Motor neuron (in vitro differentiated cells): ENCODE data around the gene WNT7B. TPM values are rescaled to one million over a fixed set of nuclear protein-coding genes. Genes with fewer than 3 reads are reported as not detected.

ENCODE experiments used
- ATAC-seq, 8 experiments: fragments of 200-7000 bp; cut with Tn5 transposase; replicated peaks in 6 of 8; 2 replicates each; pipeline ENCODE4 v1.8.0; 2021; ENCODE audit warnings: mild to moderate bottlenecking in 8 of 8, moderate library complexity in 8 of 8
- H3K27ac ChIP-seq, 2 donors: fragments of 250-450 bp; sonication (Bioruptor Pico); 2 replicates each; pipeline ENCODE4 v1.9.0; 2021; ENCODE audit warnings: antibody characterized with exemption in 2 of 2, mild to moderate bottlenecking in 2 of 2, moderate library complexity in 1 of 2
- H3K4me1 ChIP-seq, 2 donors: fragments of 250-450 bp; sonication (Bioruptor Pico); replicated peaks in 1 of 2; 2 replicates each; pipeline ENCODE4 v1.6.1; 2021; ENCODE audit warnings: antibody characterized with exemption in 2 of 2, mild to moderate bottlenecking in 2 of 2, moderate library complexity in 1 of 2
- H3K4me3 ChIP-seq, 5 donors: fragments of 250-450 bp; sonication (Bioruptor Pico); 2 replicates each; pipeline ENCODE4 v1.9.0; 2021; ENCODE audit warnings: antibody characterized with exemption in 5 of 5, mild to moderate bottlenecking in 5 of 5, moderate library complexity in 4 of 5
- WGBS, 10 experiments: fragments of 450-650 bp; shearing (Covaris generic); methylation state at CpG; one replicate each; pipeline ENCODE4 v1.0.0; 2022; 5-methylcytosine and 5-hydroxymethylcytosine counted together
- in situ Hi-C, 9 experiments: fragments of 400-800 bp; cut with MboI; loops; one replicate each; pipeline ENCODE4 v1.15.0; 2021; ENCODE audit warnings: low sequenced_read_pairs in 9 of 9, low pct_unique_long_range_greater_than_20kb in 2 of 9; ENCODE audit not compliant: unreplicated experiment in 9 of 9
- total RNA-seq, 8 experiments: library from RNA; unstranded; fragments of 300-600 nt; gene quantifications; 2 replicates each; pipeline versions ENCODE4 v1.2.3 to v1.2.4, GENCODE V29; 2022

The WNT7B gene
- total RNA-seq, 8 experiments from 2014 or later, result 0.14 to 1.2 (median 0.32) TPM

GRCh38 chr22:46012881-46013281 lies 35.9 kb upstream of the WNT7B start:
- ATAC-seq, result no peak
- H3K4me3 ChIP-seq, result no peak overlapping the region
- 67% methylated on average over 5 of the region's 11 CpGs; no CpG with 5 or more reads in 9 of the 10 experiments for WGBS, 10 experiments
- no peak overlapping the region for H3K27ac ChIP-seq
- in situ Hi-C loops, result loop anchor here in 7 of 9 experiments (10.0 to 25.0 kb wide), 3 partner anchors 99 to 299 kb away; no protein-coding TSS in a partner anchor
- H3K4me1 ChIP-seq, result peaks cover 3 to 5% of the 10 kb centered on the region in 2 donors

- Histone ChIP-seq H3K27ac (no peak overlapping the region), H3K4me1 (peaks cover 3 to 5% of the 10 kb centered on the region in 2 donors), H3K4me3 (no peak overlapping the region)
- ATAC-seq, result no peak
- whole genome bisulfite sequencing, 10 experiments, result 80 to 100% (median 83%) methylated on average over 1 to 3 of the region's 13 CpGs; no CpG with 5 or more reads in 7 of the 10 experiments
- in situ Hi-C loops, result loop anchor here in 7 of 9 experiments (10.0 to 25.0 kb wide), 3 partner anchors 100 to 300 kb away; no protein-coding TSS in a partner anchor
Observed at GRCh38 chr22:46012182-46012880, 35.4 kb upstream of the WNT7B start.

- 0 to 80% (median 58%) methylated on average over 1 to 11 of the region's 18 CpGs; no CpG with 5 or more reads in 5 of the 10 experiments for WGBS, 10 experiments
- no peak for ATAC-seq
- in situ Hi-C loops, result loop anchor here in 7 of 9 experiments (10.0 to 25.0 kb wide), 3 partner anchors 101 to 301 kb away; no protein-coding TSS in a partner anchor
- no peak overlapping the region for H3K27ac ChIP-seq
- H3K4me1 ChIP-seq, result peaks cover 3 to 5% of the 10 kb centered on the region in 2 donors
- no peak overlapping the region for H3K4me3 ChIP-seq
Observed at GRCh38 chr22:46011627-46012181, 34.7 kb upstream of the WNT7B start.

- in situ Hi-C loops, result loop anchor here in 7 of 9 experiments (10.0 to 25.0 kb wide), 3 partner anchors 101 to 301 kb away; no protein-coding TSS in a partner anchor
- ATAC-seq, result peak in 1 of 8 experiments; percentile 30
- WGBS, 10 experiments, result 39 to 100% (median 84%) methylated on average over 1 to 4 of the region's 20 CpGs; no CpG with 5 or more reads in 6 of the 10 experiments
- Histone ChIP-seq H3K27ac (no peak overlapping the region), H3K4me1 (peaks cover 8% of the 10 kb centered on the region in 2 donors), H3K4me3 (no peak overlapping the region)
Observed at GRCh38 chr22:46010951-46011626, 34.1 kb upstream of the WNT7B start.

DNA sequence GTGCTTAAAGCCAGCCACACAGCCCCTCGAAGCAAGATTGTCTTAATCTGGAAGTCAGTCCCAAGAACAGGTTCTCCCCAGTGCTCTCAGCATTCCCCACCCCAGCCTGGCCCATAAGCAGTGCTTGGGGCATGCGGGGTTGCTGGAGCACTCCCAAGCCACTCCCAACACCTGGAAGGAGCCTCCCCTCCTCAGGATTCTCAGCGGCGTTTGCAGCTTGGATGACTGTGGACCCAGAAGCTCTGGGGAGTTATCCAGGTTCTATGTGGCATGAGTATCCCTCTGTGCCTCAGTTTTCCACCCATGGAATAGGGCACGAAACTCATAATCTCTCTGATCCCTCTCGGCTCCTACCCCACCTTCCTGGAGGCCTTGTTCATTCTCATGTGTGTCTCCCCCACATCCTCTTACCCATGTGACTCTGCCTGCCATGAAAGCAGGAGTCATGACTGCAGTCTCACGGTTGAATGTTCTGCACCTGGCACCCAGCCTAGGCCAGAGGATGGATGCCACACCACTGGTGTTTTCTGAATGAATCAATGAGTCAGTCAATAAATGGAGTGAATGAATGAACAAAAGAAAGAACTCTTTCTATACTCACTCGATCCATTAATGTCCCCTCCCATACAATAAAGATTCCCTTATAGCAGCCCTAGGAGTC lies 33.4 kb upstream of the WNT7B start:
- H3K4me3 ChIP-seq, result no peak overlapping the region
- H3K27ac ChIP-seq, result no peak overlapping the region
- in situ Hi-C loops, result loop anchor here in 7 of 9 experiments (10.0 to 25.0 kb wide), 3 partner anchors 102 to 302 kb away; no protein-coding TSS in a partner anchor
- no peak for ATAC-seq
- peaks cover 8% of the 10 kb centered on the region in 2 donors for H3K4me1 ChIP-seq
- WGBS, 10 experiments, result 58 to 100% (median 80%) methylated on average over 1 to 5 of the region's 8 CpGs; no CpG with 5 or more reads in 3 of the 10 experiments

DNA sequence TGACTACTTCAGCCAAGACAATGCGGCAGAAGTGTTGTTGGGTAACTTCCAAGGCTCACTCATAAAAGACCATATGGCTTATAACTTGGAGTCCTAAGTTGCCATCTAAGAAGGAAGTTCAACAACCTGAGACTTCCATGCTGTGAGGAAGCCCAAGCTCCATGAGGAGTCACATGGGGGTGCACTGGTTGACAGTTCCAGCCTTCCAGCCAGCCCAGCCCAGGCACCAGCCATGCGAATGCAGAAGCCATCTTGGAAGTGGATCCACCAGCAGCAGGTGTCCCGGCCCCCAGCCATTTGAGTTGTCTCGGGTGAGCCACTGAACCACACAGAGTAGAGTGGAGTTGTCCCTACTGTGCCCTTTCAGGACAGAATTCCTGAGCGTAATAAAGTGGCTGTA lies 32.8 kb upstream of the WNT7B start:
- in situ Hi-C loops, result loop anchor here (10.0 to 25.0 kb wide), 5 partner anchors 85 to 303 kb away; no protein-coding TSS in a partner anchor
- no peak for ATAC-seq
- H3K27ac ChIP-seq, result no peak overlapping the region
- peaks cover 8% of the 10 kb centered on the region in 2 donors for H3K4me1 ChIP-seq
- H3K4me3 ChIP-seq, result no peak overlapping the region
- WGBS, 10 experiments, result 50 to 100% (median 82%) methylated on average over 1 to 4 of the region's 5 CpGs; no CpG with 5 or more reads in 4 of the 10 experiments

- WGBS, 10 experiments, result 64 to 100% (median 100%) methylated on average over 1 to 8 of the region's 9 CpGs; no CpG with 5 or more reads in 1 of the 10 experiments
- Histone ChIP-seq H3K27ac (no peak overlapping the region), H3K4me3 (no peak overlapping the region)
Observed at GRCh38 chr22:46008836-46009596, 32.1 kb upstream of the WNT7B start.

DNA sequence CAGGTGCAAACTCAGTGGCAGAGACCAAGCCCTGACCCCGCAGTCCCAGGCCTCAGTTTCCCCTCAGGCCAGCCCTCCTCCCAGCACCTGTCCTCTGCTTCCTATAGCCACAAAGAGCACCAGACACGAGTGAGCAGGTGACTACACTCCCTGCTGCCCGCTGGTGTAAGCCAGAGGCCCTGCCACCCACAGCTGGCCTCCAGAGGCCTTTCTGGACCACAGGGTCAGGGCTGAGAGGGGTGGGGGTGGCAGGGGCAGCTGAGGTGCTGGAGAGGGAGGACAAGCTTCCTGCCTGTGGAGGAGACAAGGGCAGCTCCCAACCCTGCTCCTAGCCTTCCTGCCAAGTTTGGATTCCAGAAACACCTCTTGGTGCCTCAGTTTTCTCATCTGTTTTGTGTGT lies 31.3 kb upstream of the WNT7B start:
- in situ Hi-C loops, result loop anchor here (10.0 to 25.0 kb wide), 5 partner anchors 87 to 304 kb away; no protein-coding TSS in a partner anchor
- no peak overlapping the region for H3K4me3 ChIP-seq
- ATAC-seq, result no peak
- H3K27ac ChIP-seq, result no peak overlapping the region
- WGBS, 10 experiments, result 83 to 100% methylated on average over 1 of the region's 3 CpGs; no CpG with 5 or more reads in 8 of the 10 experiments
- H3K4me1 ChIP-seq, result peaks cover 8% of the 10 kb centered on the region in 2 donors

More at GRCh38 chr22:46008836-46009596, 32.1 kb upstream of the WNT7B start:
- in situ Hi-C loops, result loop anchor here (10.0 to 25.0 kb wide), 5 partner anchors 86 to 303 kb away; no protein-coding TSS in a partner anchor
- no peak for ATAC-seq
- H3K4me1 ChIP-seq, result peaks cover 8% of the 10 kb centered on the region in 2 donors

DNA sequence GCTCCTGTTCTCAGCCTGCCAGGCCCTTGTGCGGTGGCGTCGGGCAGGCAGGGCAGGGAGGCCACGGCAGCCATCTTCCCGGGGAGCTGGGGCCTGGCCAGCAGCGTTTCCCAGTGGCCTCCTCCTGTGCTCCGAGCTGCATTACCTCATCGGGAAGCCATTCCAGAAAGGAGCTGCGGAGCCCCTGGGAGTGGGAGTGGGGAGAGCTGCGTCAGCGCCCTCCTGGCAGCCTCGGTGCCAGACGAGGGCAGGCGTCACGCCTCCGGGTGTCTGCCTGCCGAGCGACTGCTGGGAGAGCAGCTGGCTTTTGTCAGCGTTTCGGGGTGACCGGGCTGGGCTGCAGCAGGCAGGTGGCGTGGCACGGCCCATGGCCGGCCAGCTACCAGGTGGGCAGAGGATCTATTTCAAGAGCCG lies 30.9 kb upstream of the WNT7B start:
- Histone ChIP-seq H3K27ac (no peak overlapping the region), H3K4me3 (no peak overlapping the region)
- in situ Hi-C loops, result loop anchor here (10.0 to 25.0 kb wide), 5 partner anchors 87 to 304 kb away; no protein-coding TSS in a partner anchor

GRCh38 chr22:46007003-46007847 lies 30.3 kb upstream of the WNT7B start:
- no peak overlapping the region for H3K4me3 ChIP-seq
- 0 to 100% (median 30%) methylated on average over 2 to 6 of the region's 36 CpGs; no CpG with 5 or more reads in 5 of the 10 experiments for WGBS, 10 experiments
- H3K4me1 ChIP-seq, result peaks cover 4 to 5% of the 10 kb centered on the region in 2 donors
- in situ Hi-C loops, result loop anchor here (10.0 to 25.0 kb wide), 5 partner anchors 88 to 305 kb away; no protein-coding TSS in a partner anchor
- peak in 5 of 8 experiments; percentile 3 to 40 (median 30) for ATAC-seq
- H3K27ac ChIP-seq, result no peak overlapping the region

More for the DNA sequence above, 30.9 kb upstream of the WNT7B start:
- H3K4me1 ChIP-seq, result peaks cover 4 to 5% of the 10 kb centered on the region in 2 donors
- ATAC-seq, result peak in 3 of 8 experiments; percentile 11 to 42 (median 39)
- 24 to 70% methylated on average over 2 to 7 of the region's 25 CpGs; no CpG with 5 or more reads in 8 of the 10 experiments for WGBS, 10 experiments
